ENCODE measurements around the gene TXNRD1.

TXNRD1 gene

GRCh38 chr12:104177336-104177662, 38.3 kb upstream of the TXNRD1 start:
- no peak overlapping the region for H3K4me3 ChIP-seq (ENCODE audit: severe bottlenecking)
- peak overlapping the region; percentile 8 for H3K27ac ChIP-seq (ENCODE audit: poor library complexity, severe bottlenecking)
- no peaks in the 10 kb centered on the region for H3K9me3 ChIP-seq (ENCODE audit: severe bottlenecking)
- DNase-seq (ENCODE audit: low spot score), result no peak
- H3K36me3 ChIP-seq (ENCODE audit: low read depth), result no peaks in the 10 kb centered on the region
- TF ChIP-seq, protein P1, sequence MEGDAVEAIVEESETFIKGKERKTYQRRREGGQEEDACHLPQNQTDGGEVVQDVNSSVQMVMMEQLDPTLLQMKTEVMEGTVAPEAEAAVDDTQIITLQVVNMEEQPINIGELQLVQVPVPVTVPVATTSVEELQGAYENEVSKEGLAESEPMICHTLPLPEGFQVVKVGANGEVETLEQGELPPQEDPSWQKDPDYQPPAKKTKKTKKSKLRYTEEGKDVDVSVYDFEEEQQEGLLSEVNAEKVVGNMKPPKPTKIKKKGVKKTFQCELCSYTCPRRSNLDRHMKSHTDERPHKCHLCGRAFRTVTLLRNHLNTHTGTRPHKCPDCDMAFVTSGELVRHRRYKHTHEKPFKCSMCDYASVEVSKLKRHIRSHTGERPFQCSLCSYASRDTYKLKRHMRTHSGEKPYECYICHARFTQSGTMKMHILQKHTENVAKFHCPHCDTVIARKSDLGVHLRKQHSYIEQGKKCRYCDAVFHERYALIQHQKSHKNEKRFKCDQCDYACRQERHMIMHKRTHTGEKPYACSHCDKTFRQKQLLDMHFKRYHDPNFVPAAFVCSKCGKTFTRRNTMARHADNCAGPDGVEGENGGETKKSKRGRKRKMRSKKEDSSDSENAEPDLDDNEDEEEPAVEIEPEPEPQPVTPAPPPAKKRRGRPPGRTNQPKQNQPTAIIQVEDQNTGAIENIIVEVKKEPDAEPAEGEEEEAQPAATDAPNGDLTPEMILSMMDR (IDR thresholded peaks at IDR 0.05; ENCODE audit: poor library complexity, severe bottlenecking), result no peak
- H3K27me3 ChIP-seq (ENCODE audit: insufficient read depth, poor library complexity, severe bottlenecking), result no peaks in the 10 kb centered on the region
- ATAC-seq (ENCODE audit: low read depth), result no peak
- H3K4me1 ChIP-seq (ENCODE audit: insufficient read depth, poor library complexity, severe bottlenecking), result peaks cover 3% of the 10 kb centered on the region

DNA sequence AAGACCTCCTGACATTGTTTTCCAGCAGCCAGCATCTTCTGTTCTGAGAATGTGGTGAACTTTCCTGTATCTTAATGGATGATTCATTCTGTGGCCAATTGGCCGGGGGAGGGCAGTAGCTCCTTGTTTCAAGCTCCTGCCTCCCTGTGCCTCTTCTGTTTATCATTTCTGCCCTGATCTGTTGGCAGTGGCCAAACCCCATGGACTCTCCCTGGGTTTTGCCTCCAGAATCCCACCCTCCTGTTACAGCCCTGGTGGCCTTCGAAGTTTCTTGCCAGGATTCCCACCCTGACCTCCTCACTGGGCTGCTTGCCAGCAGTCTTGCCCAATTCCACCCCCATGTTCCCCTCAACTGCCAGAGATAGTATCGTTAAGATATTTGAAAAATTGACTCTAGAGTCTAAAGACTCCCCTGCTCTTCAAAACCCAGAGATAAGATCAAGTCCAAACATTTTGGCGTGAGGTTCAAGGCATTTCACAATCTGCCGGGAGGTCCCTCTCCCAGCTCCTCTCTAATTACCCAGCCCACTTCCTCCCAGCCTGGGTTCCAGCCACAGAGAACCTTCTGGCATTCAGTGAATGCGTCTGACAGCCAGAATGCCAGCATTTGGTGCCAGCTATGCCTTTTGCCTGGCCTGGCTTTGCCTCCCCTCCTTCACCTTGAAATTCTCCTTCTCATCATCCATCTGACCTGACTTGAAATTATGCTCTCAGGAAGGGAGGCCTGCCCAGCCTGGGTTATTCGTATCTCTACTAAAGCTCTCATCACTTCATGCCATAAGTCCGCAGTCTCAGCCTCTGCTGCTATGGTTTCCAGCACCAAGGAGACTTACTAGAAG, 37.7 kb upstream of the TXNRD1 start:
- DNase-seq (ENCODE audit: low spot score) (no peak), ATAC-seq (ENCODE audit: low read depth) (peak; percentile 93)
- H3K36me3 ChIP-seq (ENCODE audit: low read depth), result no peaks in the 10 kb centered on the region
- H3K27me3 ChIP-seq (ENCODE audit: insufficient read depth, poor library complexity, severe bottlenecking), result no peaks in the 10 kb centered on the region
- H3K27ac ChIP-seq (ENCODE audit: poor library complexity, severe bottlenecking), result peak overlapping the region; percentile 8
- H3K4me3 ChIP-seq (ENCODE audit: severe bottlenecking), result no peak overlapping the region
- H3K9me3 ChIP-seq (ENCODE audit: severe bottlenecking), result no peaks in the 10 kb centered on the region
- peaks cover 3% of the 10 kb centered on the region for H3K4me1 ChIP-seq (ENCODE audit: insufficient read depth, poor library complexity, severe bottlenecking)
- TF ChIP-seq, protein P1 (IDR thresholded peaks at IDR 0.05; ENCODE audit: poor library complexity, severe bottlenecking), result peak; percentile 59

DNA sequence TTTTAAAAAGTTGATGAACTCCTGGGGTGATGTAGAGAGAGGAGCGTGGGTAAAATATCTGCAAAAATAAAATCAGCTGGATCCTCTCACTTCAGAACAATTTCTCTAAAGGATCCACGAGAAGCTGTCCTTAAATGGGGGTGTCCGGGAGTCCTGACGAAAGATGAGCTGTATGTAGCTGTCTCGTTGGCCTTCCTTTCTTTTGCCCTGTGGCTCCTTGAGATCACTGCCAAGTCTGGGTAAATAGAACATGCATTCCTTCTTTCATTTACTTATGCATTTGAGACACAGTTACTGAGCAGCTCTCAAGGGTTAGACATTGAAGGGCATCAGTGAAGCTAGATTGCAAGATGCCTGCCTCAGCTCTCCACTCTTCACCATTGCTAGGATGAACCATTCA, 35.2 kb upstream of the TXNRD1 start:
- Histone ChIP-seq H3K36me3 (ENCODE audit: low read depth) (no peaks in the 10 kb centered on the region), H3K27me3 (ENCODE audit: insufficient read depth, poor library complexity, severe bottlenecking) (no peaks in the 10 kb centered on the region), H3K4me3 (ENCODE audit: severe bottlenecking) (no peak overlapping the region), H3K9me3 (ENCODE audit: severe bottlenecking) (no peaks in the 10 kb centered on the region), H3K27ac (ENCODE audit: poor library complexity, severe bottlenecking) (no peak overlapping the region), H3K4me1 (ENCODE audit: insufficient read depth, poor library complexity, severe bottlenecking) (peaks cover 3% of the 10 kb centered on the region)
- TF ChIP-seq, protein P1 (IDR thresholded peaks at IDR 0.05; ENCODE audit: poor library complexity, severe bottlenecking), result no peak
- no peak for DNase-seq (ENCODE audit: low spot score)
- no peak for ATAC-seq (ENCODE audit: low read depth)

- H3K27ac ChIP-seq (ENCODE audit: poor library complexity, severe bottlenecking), result no peak overlapping the region
- DNase-seq (ENCODE audit: low spot score) (no peak), ATAC-seq (ENCODE audit: low read depth) (no peak)
Measured at GRCh38 chr12:104181313-104181712, 34.3 kb upstream of the TXNRD1 start.

More at GRCh38 chr12:104181313-104181712, 34.3 kb upstream of the TXNRD1 start:
- Histone ChIP-seq H3K36me3 (ENCODE audit: low read depth) (no peaks in the 10 kb centered on the region), H3K27me3 (ENCODE audit: insufficient read depth, poor library complexity, severe bottlenecking) (no peaks in the 10 kb centered on the region), H3K4me3 (ENCODE audit: severe bottlenecking) (no peak overlapping the region), H3K9me3 (ENCODE audit: severe bottlenecking) (no peaks in the 10 kb centered on the region), H3K4me1 (ENCODE audit: insufficient read depth, poor library complexity, severe bottlenecking) (peaks cover 3% of the 10 kb centered on the region)
- TF ChIP-seq, protein P1 (IDR thresholded peaks at IDR 0.05; ENCODE audit: poor library complexity, severe bottlenecking), result no peak
